Measurements from ENCODE around the gene FLT3. TPM values are rescaled to one million over a fixed set of nuclear protein-coding genes. Genes with fewer than 3 reads are reported as not detected.

FLT3 gene
- total and polyA plus RNA-seq, 10 of the 15 experiments (the other 5 are each of a cell fraction or from before 2014, with no cell fraction given): 0.04 to 0.19 (median 0.11) TPM; not detected in 1

GRCh38 chr13:27979765-27980279, 120.6 kb downstream of the FLT3 start:
- H2AFZ ChIP-seq (ENCODE audit: control insufficient read depth, low read depth, low read length): no peak overlapping the region
- no peak for FAIRE-seq
- no peak for DNase-seq (ENCODE audit: low read depth, low spot score)
- no peaks in the 10 kb centered on the region for H3K36me3 ChIP-seq (ENCODE audit: control insufficient read depth in 2 of 2, insufficient read depth in 2 of 2, low read length in 1 of 2)
- no peaks in the 10 kb centered on the region for H3K9me3 ChIP-seq (replicated peaks; ENCODE audit: control insufficient read depth, insufficient read depth, low read length)
- in situ Hi-C loops (cut with MboI): loop anchor here (5.0 to 10.0 kb wide), 4 partner anchors 153 to 995 kb away; no protein-coding TSS in a partner anchor
- H3K27ac ChIP-seq (ENCODE audit: control insufficient read depth, insufficient read depth): no peak overlapping the region
- no peaks in the 10 kb centered on the region for H3K79me2 ChIP-seq (ENCODE audit: control insufficient read depth, insufficient read depth, low read length)
- CTCF ChIA-PET: interaction anchor here (1.4 to 9.6 kb wide), 2 partner anchors 21 to 152 kb away, joined by 3 to 238 read pairs; no protein-coding TSS in a partner anchor
- H3K9ac ChIP-seq (ENCODE audit: control insufficient read depth, insufficient read depth, low read length): no peak overlapping the region
- 46% methylated on average over 15 of the region's 15 CpGs for WGBS (ENCODE audit: insufficient coverage, insufficient replicate concordance, low lambda C conversion rate, missing lambda C conversion rate)
- intact Hi-C loops (cut with micrococcal nuclease; ENCODE audit: unreplicated experiment): loop anchor here (10.0 kb wide), 1 partner anchor 995 kb away; no protein-coding TSS in a partner anchor
- no peaks in the 10 kb centered on the region for H4K20me1 ChIP-seq (ENCODE audit: control insufficient read depth, insufficient read depth)
- H3K4me2 ChIP-seq (ENCODE audit: control insufficient read depth, insufficient read depth): no peak overlapping the region
- BruUV-seq (replicated peaks): no TSS peak
- RAD21 ChIA-PET (ENCODE audit: unreplicated experiment): no interaction called here
- no peak for ATAC-seq
- H3K4me3 ChIP-seq: no peak overlapping the region
- TF ChIP-seq MYC (IDR thresholded peaks at IDR 0.05; ENCODE audit: insufficient read depth, insufficient read length, insufficient replicate concordance, low read length, severe bottlenecking): no peak
- TF ChIP-seq TAF1 (IDR thresholded peaks at IDR 0.05; ENCODE audit: borderline replicate concordance, low read depth, low read length): no peak
- TF ChIP-seq ZNF384 (IDR thresholded peaks at IDR 0.05; ENCODE audit: borderline replicate concordance, low read depth, low read length): no peak
- H3K4me1 ChIP-seq (ENCODE audit: control insufficient read depth, insufficient read depth, low read length): no peaks in the 10 kb centered on the region
- POLR2A ChIA-PET: no interaction called here
- SMC1A ChIA-PET (ENCODE audit: uncharacterized antibody, unreplicated experiment): no interaction called here
- peaks cover 27 to 44% of the 10 kb centered on the region in 2 experiments for H3K27me3 ChIP-seq (replicated peaks in 1 of 2; ENCODE audit: control insufficient read depth in 2 of 2, insufficient read depth in 2 of 2, low read length in 1 of 2)

GRCh38 chr13:27979001-27979643, 121.3 kb downstream of the FLT3 start:
- Histone ChIP-seq H2AFZ (ENCODE audit: control insufficient read depth, low read depth, low read length) (no peak overlapping the region), H3K79me2 (ENCODE audit: control insufficient read depth, insufficient read depth, low read length) (no peaks in the 10 kb centered on the region), H3K4me2 (ENCODE audit: control insufficient read depth, insufficient read depth) (no peak overlapping the region), H4K20me1 (ENCODE audit: control insufficient read depth, insufficient read depth) (no peaks in the 10 kb centered on the region), H3K27ac (ENCODE audit: control insufficient read depth, insufficient read depth) (no peak overlapping the region), H3K4me3 (no peak overlapping the region), H3K36me3 (ENCODE audit: control insufficient read depth in 2 of 2, insufficient read depth in 2 of 2, low read length in 1 of 2) (no peaks in the 10 kb centered on the region), H3K4me1 (ENCODE audit: control insufficient read depth, insufficient read depth, low read length) (no peaks in the 10 kb centered on the region), H3K9me3 (replicated peaks; ENCODE audit: control insufficient read depth, insufficient read depth, low read length) (no peaks in the 10 kb centered on the region), H3K27me3 (replicated peaks in 1 of 2; ENCODE audit: control insufficient read depth in 2 of 2, insufficient read depth in 2 of 2, low read length in 1 of 2) (peaks cover 27 to 44% of the 10 kb centered on the region in 2 experiments), H3K9ac (ENCODE audit: control insufficient read depth, insufficient read depth, low read length) (no peak overlapping the region)
- intact Hi-C loops (cut with micrococcal nuclease; ENCODE audit: unreplicated experiment): no loop called here
- ChIA-PET POLR2A (no interaction called here), CTCF (interaction anchor here (9.6 kb wide), 1 partner anchor 151 kb away, joined by 238 read pairs; no protein-coding TSS in a partner anchor), SMC1A (ENCODE audit: uncharacterized antibody, unreplicated experiment) (no interaction called here), RAD21 (ENCODE audit: unreplicated experiment) (no interaction called here)
- WGBS (ENCODE audit: insufficient coverage, insufficient replicate concordance, low lambda C conversion rate, missing lambda C conversion rate): 8% methylated on average over 15 of the region's 15 CpGs
- no peak for FAIRE-seq
- no peak for DNase-seq (ENCODE audit: low read depth, low spot score)
- in situ Hi-C loops (cut with MboI): no loop called here
- no TSS peak for BruUV-seq (replicated peaks)
- ATAC-seq: no peak
- TF ChIP-seq, protein P1, sequence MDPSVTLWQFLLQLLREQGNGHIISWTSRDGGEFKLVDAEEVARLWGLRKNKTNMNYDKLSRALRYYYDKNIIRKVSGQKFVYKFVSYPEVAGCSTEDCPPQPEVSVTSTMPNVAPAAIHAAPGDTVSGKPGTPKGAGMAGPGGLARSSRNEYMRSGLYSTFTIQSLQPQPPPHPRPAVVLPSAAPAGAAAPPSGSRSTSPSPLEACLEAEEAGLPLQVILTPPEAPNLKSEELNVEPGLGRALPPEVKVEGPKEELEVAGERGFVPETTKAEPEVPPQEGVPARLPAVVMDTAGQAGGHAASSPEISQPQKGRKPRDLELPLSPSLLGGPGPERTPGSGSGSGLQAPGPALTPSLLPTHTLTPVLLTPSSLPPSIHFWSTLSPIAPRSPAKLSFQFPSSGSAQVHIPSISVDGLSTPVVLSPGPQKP (IDR thresholded peaks at IDR 0.05; ENCODE audit: low read depth, low read length): no peak
- TF ChIP-seq USF1 (IDR thresholded peaks at IDR 0.05; ENCODE audit: borderline replicate concordance, extremely low read length, insufficient read depth, low read depth, low read length) (no peak), CBX3 (IDR thresholded peaks at IDR 0.05; ENCODE audit: borderline replicate concordance, low read depth) (no peak), JUNB (IDR thresholded peaks at IDR 0.05) (no peak), FOS (IDR thresholded peaks at IDR 0.05; ENCODE audit: borderline replicate concordance, extremely low read depth, insufficient read length) (no peak), SREBF1 (IDR thresholded peaks at IDR 0.05; ENCODE audit: low read length) (no peak)
- TF ChIP-seq, protein P2, sequence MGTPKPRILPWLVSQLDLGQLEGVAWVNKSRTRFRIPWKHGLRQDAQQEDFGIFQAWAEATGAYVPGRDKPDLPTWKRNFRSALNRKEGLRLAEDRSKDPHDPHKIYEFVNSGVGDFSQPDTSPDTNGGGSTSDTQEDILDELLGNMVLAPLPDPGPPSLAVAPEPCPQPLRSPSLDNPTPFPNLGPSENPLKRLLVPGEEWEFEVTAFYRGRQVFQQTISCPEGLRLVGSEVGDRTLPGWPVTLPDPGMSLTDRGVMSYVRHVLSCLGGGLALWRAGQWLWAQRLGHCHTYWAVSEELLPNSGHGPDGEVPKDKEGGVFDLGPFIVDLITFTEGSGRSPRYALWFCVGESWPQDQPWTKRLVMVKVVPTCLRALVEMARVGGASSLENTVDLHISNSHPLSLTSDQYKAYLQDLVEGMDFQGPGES (IDR thresholded peaks at IDR 0.05): no peak
- TF ChIP-seq, protein P3, sequence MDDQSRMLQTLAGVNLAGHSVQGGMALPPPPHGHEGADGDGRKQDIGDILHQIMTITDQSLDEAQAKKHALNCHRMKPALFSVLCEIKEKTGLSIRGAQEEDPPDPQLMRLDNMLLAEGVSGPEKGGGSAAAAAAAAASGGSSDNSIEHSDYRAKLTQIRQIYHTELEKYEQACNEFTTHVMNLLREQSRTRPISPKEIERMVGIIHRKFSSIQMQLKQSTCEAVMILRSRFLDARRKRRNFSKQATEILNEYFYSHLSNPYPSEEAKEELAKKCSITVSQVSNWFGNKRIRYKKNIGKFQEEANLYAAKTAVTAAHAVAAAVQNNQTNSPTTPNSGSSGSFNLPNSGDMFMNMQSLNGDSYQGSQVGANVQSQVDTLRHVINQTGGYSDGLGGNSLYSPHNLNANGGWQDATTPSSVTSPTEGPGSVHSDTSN (IDR thresholded peaks at IDR 0.05; ENCODE audit: insufficient replicate concordance, low read depth, low read length): no peak
